ENCODE measurements around the gene ANKRD40.

Gene ANKRD40

GRCh38 chr17:50667259-50668024, 40.3 kb downstream of the ANKRD40 start:
- no peak for TF ChIP-seq CTCF (IDR thresholded peaks at IDR 0.05; ENCODE audit: low read depth, low read length, missing control alignments)
- no peak overlapping the region for H3K4me3 ChIP-seq (ENCODE audit: low read depth, low read length)
- no peak for DNase-seq (ENCODE audit: low read depth)

GRCh38 chr17:50666316-50666715, 41.4 kb downstream of the ANKRD40 start:
- no peak for DNase-seq (ENCODE audit: low read depth)
- no peak for TF ChIP-seq CTCF (IDR thresholded peaks at IDR 0.05; ENCODE audit: low read depth, low read length, missing control alignments)
- no peak overlapping the region for H3K4me3 ChIP-seq (ENCODE audit: low read depth, low read length)

DNA sequence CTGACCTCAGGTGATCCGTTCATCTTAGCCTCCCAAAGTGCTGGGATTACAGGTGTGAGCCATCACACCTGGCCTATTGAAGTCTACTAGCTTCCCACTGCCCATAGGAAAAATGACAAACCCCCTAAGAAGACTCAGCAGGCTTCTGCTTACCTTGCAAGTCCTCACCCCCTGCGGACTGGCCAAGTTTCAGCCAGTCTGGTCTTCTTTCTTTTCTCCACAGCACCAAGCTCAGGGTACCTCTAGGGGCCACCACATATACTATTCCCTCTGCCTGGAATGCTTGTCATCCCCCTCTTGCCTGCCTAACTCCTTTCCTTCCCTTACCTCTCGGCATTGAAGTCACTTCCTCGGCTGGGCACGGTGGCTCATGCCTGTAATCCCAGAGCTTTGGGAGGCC, 41.9 kb downstream of the ANKRD40 start:
- H3K4me3 ChIP-seq (ENCODE audit: low read depth, low read length): no peak overlapping the region
- TF ChIP-seq CTCF (IDR thresholded peaks at IDR 0.05; ENCODE audit: low read depth, low read length, missing control alignments): no peak
- DNase-seq (ENCODE audit: low read depth): no peak

DNA sequence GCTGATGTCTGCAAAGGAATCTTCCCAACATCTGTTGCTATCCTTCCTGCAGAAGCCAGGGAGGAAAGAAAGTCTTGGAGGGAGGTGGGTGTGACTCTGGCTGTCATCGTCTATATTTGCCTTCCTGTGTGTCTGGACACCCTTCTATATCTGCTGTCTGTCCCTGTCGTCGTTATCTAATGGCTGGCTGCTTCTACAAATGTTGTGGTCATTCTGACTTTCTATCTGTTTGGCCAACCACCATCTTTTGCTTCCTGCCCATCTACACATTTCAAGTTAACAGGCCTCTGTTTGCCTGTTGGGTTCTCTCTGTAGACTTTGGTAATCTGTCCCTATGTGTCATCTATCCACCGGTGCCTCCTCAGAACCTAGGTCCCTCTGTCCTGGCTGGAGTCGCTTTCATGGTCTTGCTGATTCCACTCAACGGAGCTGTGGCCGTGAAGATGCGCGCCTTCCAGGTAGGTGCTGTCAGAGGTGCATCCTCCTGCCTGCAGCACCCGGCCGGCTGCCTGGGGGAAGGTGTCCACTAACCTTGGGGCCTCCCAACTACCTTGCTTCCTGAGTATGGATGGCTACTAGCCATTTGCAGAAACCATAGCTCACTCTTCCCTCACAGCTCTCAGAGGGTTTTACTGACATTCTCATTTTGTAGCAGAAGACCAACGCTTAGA, 42.8 kb downstream of the ANKRD40 start:
- no peak for TF ChIP-seq CTCF (IDR thresholded peaks at IDR 0.05; ENCODE audit: low read depth, low read length, missing control alignments)
- H3K4me3 ChIP-seq (ENCODE audit: low read depth, low read length): no peak overlapping the region
- no peak for DNase-seq (ENCODE audit: low read depth)

- no peak for TF ChIP-seq CTCF (IDR thresholded peaks at IDR 0.05; ENCODE audit: low read depth, low read length, missing control alignments)
- no peak overlapping the region for H3K4me3 ChIP-seq (ENCODE audit: low read depth, low read length)
- DNase-seq (ENCODE audit: low read depth): no peak
Observed at GRCh38 chr17:50663812-50664374, 43.8 kb downstream of the ANKRD40 start.

DNA sequence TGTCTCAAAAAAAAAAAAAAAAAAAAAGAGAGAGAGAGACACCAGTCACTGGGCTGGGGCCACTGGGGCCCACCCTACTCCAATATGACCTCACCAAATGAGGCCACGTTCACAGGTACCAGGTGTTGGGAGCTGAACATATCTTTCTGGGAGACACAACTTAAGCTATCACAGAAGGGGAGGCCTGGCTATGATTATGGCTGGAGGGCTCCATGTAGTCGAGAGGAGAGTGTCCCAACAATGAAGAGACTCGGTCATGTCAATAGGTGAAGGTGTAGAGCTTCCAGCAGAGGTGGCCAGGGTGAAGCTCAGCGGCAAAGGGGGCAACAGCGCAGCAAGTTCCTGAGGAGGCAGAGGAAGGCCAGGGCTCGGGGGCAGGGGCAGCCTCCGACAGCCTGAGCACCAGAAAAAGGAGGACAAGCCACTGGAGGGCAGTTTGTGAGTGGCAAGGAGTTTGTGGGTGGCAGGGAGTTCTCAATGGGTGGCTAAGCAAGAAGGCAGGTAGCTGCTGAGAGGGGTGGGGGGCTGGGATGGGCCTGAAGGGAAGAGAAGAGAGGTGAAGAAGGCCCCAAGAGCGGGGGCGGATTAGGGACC, 45.0 kb downstream of the ANKRD40 start:
- H3K4me3 ChIP-seq (ENCODE audit: low read depth, low read length): no peak overlapping the region
- DNase-seq (ENCODE audit: low read depth): no peak
- TF ChIP-seq CTCF (IDR thresholded peaks at IDR 0.05; ENCODE audit: low read depth, low read length, missing control alignments): no peak
